CD4-positive, alpha-beta T cell (primary cell): Measurements from ENCODE around the gene ODC1. TPM values are rescaled to one million over a fixed set of nuclear protein-coding genes. Genes with fewer than 3 reads are reported as not detected.

Experiments
- ATAC-seq: fragments of 200-7000 bp; cut with Tn5 transposase; one replicate; pipeline ENCODE4 v1.10.0; 2022; ENCODE audit warnings: mild to moderate bottlenecking; ENCODE audit not compliant: poor library complexity
- CTCF ChIA-PET: fragments of 350-600 bp; sonication (Branson Sonifier 250); formaldehyde crosslinking; loops from one replicate; lab custom pipeline; 2021; ENCODE audit warnings: antibody characterized with exemption, inconsistent platforms; lab: Charles Lee
- POLR2A ChIA-PET: fragments of 350-600 bp; sonication (Branson Sonifier 250); formaldehyde crosslinking; loops from one replicate; lab custom pipeline; 2021; ENCODE audit warnings: antibody characterized with exemption, inconsistent platforms; lab: Charles Lee
- DNase-seq, 14 experiments: peaks; one replicate each; pipeline ENCODE4 v3.0.0-alpha.2; 2013 to 2020; ENCODE audit warnings: mixed read lengths in 2 of 14
- H3K27ac ChIP-seq, 2 donors: one replicate each; pipeline versions ENCODE4 v1.5.1 to v1.7.0; 2013; ENCODE audit warnings: low read length in 2 of 2, low read depth in 1 of 2, mild to moderate bottlenecking in 1 of 2
- H3K27me3 ChIP-seq, 2 experiments: 1 replicate in 1 of 2; 2 replicates in 1 of 2; pipeline versions ENCODE4 v1.6.1 to v1.7.0; 2013; ENCODE audit warnings: low read length in 2 of 2, control low read depth in 1 of 2, mild to moderate bottlenecking in 1 of 2, moderate library complexity in 1 of 2; ENCODE audit not compliant: insufficient read depth in 2 of 2, control insufficient read depth in 1 of 2
- H3K36me3 ChIP-seq: one replicate; pipeline ENCODE4 v1.6.1; 2013; ENCODE audit warnings: low read length, control low read depth; ENCODE audit not compliant: insufficient read depth
- H3K4me1 ChIP-seq: one replicate; pipeline ENCODE4 v1.6.1; 2013; ENCODE audit warnings: low read length, control low read depth; ENCODE audit not compliant: insufficient read depth
- H3K4me3 ChIP-seq: one replicate; pipeline ENCODE4 v1.5.1; 2013; ENCODE audit warnings: mild to moderate bottlenecking, low read length, moderate library complexity
- H3K9me3 ChIP-seq, 2 experiments: 1 replicate in 1 of 2; 2 replicates in 1 of 2; pipeline versions ENCODE4 v1.6.1 to v1.7.0; 2013; ENCODE audit warnings: low read length in 2 of 2, mild to moderate bottlenecking in 2 of 2, control low read depth in 1 of 2, moderate library complexity in 1 of 2; ENCODE audit not compliant: control insufficient read depth in 1 of 2, insufficient read depth in 1 of 2
- H3K27ac Mint-ChIP-seq: one replicate; pipeline ENCODE4 v1.8.0; 2020; ENCODE audit warnings: mixed read lengths
- H3K27me3 Mint-ChIP-seq: one replicate; pipeline ENCODE4 v1.8.0; 2021; ENCODE audit warnings: mixed read lengths
- H3K36me3 Mint-ChIP-seq: one replicate; pipeline ENCODE4 v1.8.0; 2021; ENCODE audit warnings: low read depth, mixed read lengths
- H3K4me1 Mint-ChIP-seq: one replicate; pipeline ENCODE4 v1.8.0; 2021; ENCODE audit warnings: low read depth, mixed read lengths
- H3K4me3 Mint-ChIP-seq: one replicate; pipeline ENCODE4 v1.8.0; 2020; ENCODE audit warnings: mild to moderate bottlenecking, mixed read lengths
- H3K9me3 Mint-ChIP-seq: one replicate; pipeline ENCODE4 v1.8.0; 2020; ENCODE audit warnings: mixed read lengths
- intact Hi-C, 2 experiments: fragments of 100-400 bp; cut with DNase I in 1 of 2; cut with micrococcal nuclease in 1 of 2; formaldehyde crosslinking; loops; one replicate each; pipeline versions ENCODE4 v1.15.1 to v1.9.0; 2023 to 2025; cut with DNase I, micrococcal nuclease
- total RNA-seq, 174 experiments: library from RNA in 2 of 174; stranded (reverse) in 2 of 174; gene quantifications; one replicate each; pipeline ENCODE4 v1.2.3 and lab custom pipeline; 2021 to 2026
- TF ChIP-seq, protein P1 (sequence below): fragments of 200-600 bp; IDR thresholded peaks from one replicate; pipeline ENCODE4 v1.8.0; 2022; ENCODE audit warnings: antibody characterized with exemption, mild to moderate bottlenecking

ODC1 gene
- total RNA-seq, 2 experiments from 2014 or later, result 162 to 164 TPM

DNA sequence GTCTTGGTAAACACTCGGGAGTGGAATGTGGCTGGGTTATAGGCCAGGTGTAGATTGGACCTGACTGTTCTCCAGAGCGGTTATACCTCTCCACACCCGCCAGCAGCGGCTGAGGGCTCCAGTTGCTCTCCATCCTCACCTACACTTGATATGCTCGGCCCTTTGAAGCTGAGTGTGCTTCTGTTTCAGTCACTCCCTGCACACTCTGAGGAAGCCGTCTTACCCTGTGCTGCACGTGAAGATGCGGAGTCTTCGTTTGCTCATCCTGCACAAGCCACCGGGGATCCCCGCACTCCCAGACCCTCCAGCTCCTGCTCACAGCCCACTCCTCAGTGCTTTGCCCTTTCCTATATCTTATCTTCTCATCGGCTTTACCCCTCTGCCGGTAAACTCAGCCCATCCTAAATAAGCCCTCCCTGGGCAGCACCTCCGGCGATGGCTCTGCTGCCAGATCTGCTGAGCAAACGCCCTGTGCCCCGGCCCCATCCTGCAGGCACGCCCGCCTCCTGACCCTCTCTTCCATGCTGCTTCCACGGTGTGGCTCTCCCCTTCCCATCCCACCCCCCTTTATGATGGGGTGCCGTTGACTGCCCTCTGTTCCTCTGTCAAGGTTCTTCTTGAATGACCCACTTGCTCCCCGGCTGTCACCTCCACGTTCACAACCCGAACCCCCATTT is 47.3 kb upstream of the ODC1 start:
- Histone ChIP-seq H3K27me3 (peaks cover 0 to 7% of the 10 kb centered on the region in 2 experiments), H3K4me1 (peaks cover 24% of the 10 kb centered on the region), H3K4me3 (no peak overlapping the region), H3K27ac (no peak overlapping the region), H3K9me3 (peaks cover 0 to 4% of the 10 kb centered on the region in 2 experiments), H3K36me3 (no peaks in the 10 kb centered on the region)
- ChIA-PET POLR2A (interaction anchor here (4.4 kb wide), 1 partner anchor 47 kb away, joined by 74 read pairs; the partner anchor contains the start of gene ODC1), CTCF (no interaction called here)
- H3K9me3 Mint-ChIP-seq, result no peaks in the 10 kb centered on the region
- ATAC-seq, result no peak
- peak overlapping the region; percentile 95 for H3K27ac Mint-ChIP-seq
- H3K4me1 Mint-ChIP-seq, result peaks cover 41% of the 10 kb centered on the region
- H3K4me3 Mint-ChIP-seq, result no peak overlapping the region
- TF ChIP-seq, protein P1, sequence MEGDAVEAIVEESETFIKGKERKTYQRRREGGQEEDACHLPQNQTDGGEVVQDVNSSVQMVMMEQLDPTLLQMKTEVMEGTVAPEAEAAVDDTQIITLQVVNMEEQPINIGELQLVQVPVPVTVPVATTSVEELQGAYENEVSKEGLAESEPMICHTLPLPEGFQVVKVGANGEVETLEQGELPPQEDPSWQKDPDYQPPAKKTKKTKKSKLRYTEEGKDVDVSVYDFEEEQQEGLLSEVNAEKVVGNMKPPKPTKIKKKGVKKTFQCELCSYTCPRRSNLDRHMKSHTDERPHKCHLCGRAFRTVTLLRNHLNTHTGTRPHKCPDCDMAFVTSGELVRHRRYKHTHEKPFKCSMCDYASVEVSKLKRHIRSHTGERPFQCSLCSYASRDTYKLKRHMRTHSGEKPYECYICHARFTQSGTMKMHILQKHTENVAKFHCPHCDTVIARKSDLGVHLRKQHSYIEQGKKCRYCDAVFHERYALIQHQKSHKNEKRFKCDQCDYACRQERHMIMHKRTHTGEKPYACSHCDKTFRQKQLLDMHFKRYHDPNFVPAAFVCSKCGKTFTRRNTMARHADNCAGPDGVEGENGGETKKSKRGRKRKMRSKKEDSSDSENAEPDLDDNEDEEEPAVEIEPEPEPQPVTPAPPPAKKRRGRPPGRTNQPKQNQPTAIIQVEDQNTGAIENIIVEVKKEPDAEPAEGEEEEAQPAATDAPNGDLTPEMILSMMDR, result no peak
- no peak for DNase-seq
- peaks cover 13% of the 10 kb centered on the region for H3K27me3 Mint-ChIP-seq
- no peaks in the 10 kb centered on the region for H3K36me3 Mint-ChIP-seq
- intact Hi-C loops, result no loop called here

DNA sequence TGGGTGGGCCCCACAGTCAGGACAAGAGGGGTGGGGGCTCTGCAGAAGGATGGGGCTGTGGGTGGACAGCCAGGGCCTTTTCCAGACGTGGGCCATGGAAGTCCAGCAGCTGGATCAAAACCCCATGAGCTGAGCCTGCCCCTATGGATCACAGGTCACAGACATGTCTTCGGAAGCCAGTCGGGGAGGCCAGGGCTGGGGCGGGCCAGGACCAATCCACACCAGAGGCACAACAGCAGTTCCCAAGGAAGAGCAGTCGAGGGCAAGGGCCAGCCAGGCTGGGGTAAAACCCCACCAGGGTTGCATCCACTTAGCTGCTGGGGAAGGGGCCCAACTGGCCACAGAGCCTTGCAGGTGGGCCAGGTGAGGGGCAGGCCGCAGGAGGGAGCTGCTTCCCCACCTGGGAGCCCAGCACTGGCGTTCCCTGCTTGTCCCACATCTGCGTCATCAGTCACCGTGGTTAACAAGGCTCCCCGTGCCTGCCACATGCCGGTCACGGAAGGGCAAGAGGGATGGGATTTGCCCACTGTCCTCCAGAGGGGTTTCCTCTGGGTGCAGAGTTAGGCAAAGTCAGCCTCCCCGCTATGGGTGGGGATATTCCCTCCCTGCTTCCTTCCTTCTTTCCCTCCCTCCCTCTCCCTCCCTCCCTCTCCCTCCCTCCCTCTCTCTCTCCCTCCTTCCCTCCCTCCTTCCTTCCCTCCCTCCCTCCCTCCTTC is 46.4 kb upstream of the ODC1 start:
- no peak for DNase-seq
- intact Hi-C loops, result no loop called here
- no peaks in the 10 kb centered on the region for H3K36me3 ChIP-seq
- Mint-ChIP-seq H3K36me3 (no peaks in the 10 kb centered on the region), H3K4me1 (peaks cover 41% of the 10 kb centered on the region), H3K4me3 (no peak overlapping the region), H3K27me3 (peaks cover 13% of the 10 kb centered on the region), H3K27ac (peak overlapping the region; percentile 95), H3K9me3 (no peaks in the 10 kb centered on the region)
- ChIA-PET POLR2A (interaction anchor here (0.8 to 4.4 kb wide), 3 partner anchors 42 to 71 kb away, joined by 3 to 74 read pairs (median 4); partner anchors contain the start of gene ODC1), CTCF (interaction anchor here (1.0 kb wide), 2 partner anchors 46 to 60 kb away, joined by 3 read pairs; partner anchors contain the start of gene ODC1)
- H3K9me3 ChIP-seq, result peaks cover 0 to 4% of the 10 kb centered on the region in 2 experiments
- H3K4me3 ChIP-seq, result no peak overlapping the region
- TF ChIP-seq, protein P1, result no peak
- peaks cover 0 to 7% of the 10 kb centered on the region in 2 experiments for H3K27me3 ChIP-seq
- no peak for ATAC-seq
- H3K4me1 ChIP-seq, result peaks cover 24% of the 10 kb centered on the region
- H3K27ac ChIP-seq, result peak overlapping the region in 1 of 2 donors; percentile 55

DNA sequence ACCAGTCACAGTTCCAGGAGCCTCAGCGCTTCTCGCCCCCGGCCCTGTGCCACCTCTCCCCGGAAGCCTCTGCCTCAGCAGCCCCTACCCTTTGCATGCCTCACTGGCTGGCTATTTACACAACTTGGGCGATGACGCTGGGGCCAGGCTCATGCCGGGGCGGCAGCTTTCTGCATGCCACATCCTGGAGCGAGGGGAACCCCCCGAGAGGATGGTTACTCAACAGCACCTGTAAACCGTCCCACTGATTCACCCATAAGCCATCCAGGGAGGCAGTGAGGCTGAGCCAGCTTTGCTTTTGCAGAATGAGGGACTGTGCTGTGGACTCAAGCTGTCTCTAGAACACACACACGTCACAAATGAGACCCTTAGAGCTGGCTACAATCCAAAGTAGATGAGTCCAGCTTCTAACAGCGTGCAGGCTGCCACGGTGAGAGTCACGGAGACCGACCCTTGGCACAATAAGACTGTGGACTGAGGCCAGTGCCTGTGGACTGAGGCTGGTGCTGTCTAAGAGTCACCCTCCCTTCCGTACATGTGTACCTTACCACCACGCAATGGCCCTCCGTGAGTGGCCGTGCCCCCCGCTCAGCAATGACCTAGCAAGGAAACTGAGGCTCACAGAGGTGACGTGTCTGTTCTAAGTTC is 45.6 kb upstream of the ODC1 start:
- Mint-ChIP-seq H3K9me3 (no peaks in the 10 kb centered on the region), H3K4me3 (peak overlapping the region; percentile 58), H3K27ac (peak overlapping the region; percentile 88), H3K36me3 (no peaks in the 10 kb centered on the region), H3K4me1 (peaks cover 41% of the 10 kb centered on the region), H3K27me3 (peaks cover 13% of the 10 kb centered on the region)
- Histone ChIP-seq H3K27me3 (peaks cover 0 to 4% of the 10 kb centered on the region in 2 experiments), H3K4me3 (no peak overlapping the region), H3K4me1 (peaks cover 24% of the 10 kb centered on the region), H3K27ac (peak overlapping the region in 1 of 2 donors; percentile 55), H3K36me3 (no peaks in the 10 kb centered on the region), H3K9me3 (peaks cover 0 to 4% of the 10 kb centered on the region in 2 experiments)
- ChIA-PET POLR2A (interaction anchor here (0.6 to 4.4 kb wide), 5 partner anchors 10 to 72 kb away, joined by 3 to 74 read pairs (median 4); partner anchors contain the start of gene ODC1), CTCF (interaction anchor here (0.9 to 1.0 kb wide), 3 partner anchors 46 to 723 kb away, joined by 3 read pairs; partner anchors contain the start of gene ODC1)
- intact Hi-C loops, result loop anchor here in 1 of 2 experiments (2.0 kb wide), 1 partner anchor 45 kb away; the partner anchor contains the start of gene ODC1
- peak; percentile 91 for ATAC-seq
- peak; percentile 59 to 94 (median 74) for DNase-seq
- TF ChIP-seq, protein P1, result no peak
